ENCODE results near the gene CSK.
A peak's percentile ranks its signal among the peaks of the same experiment; 100 is the strongest.

The CSK gene

DNA sequence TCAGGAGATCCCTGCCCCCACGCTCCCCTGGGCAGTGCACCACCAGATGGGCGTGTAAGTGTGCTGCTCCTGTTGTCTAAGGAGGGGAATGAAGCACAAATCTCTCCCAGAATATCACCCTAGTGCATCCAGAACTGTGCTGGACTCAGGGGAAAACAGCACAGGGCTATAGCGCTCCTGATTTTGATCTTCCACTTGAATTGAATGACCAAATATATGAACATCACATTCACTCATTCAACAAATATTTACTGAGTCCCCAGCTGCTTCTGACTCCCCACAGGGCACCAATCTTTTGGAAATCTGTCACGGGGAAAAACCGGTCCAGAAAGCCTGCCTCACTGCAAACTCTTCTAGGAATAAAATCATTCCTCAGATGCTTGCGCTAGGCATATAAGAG, 47.0 kb downstream of the CSK start:
- no peak for DNase-seq

DNA sequence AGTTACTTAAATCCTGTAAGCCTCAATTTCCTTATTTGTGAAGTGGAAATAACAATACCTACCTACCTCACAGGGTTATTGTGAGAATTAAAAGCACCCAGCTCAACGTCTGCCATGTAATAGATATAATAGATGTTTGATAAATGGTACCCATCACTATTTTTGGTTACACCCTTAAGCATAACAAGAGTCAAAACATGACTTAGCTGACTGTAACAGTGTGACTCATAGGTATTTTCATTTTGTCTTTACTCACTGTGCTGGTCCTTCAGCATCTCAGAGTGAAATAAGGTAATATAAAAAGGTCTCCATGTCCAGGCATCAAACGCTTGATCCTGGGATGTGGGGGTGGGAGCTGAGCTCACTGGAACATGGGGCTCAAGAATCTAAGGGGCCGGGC, 47.6 kb downstream of the CSK start:
- no peak for DNase-seq

DNA sequence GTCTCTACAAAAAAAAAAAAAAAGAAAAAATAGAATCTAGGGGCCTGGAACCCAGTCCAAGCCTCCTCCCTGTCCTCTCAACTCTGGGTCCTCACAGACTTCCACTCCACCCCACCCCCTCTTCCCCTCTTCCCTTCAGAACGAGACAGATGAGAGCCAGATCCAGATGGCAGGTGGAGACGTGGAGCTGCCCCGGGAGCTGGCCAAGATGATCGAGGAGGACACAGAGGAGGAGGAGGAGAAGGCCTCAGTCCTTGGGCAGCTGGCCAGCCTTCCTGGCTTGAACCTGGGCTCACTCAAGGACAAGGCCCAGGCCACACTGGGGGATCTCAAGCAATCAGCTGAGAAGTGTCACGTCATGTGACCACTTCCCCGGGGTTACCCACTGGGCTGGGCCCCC, 48.1 kb downstream of the CSK start:
- no peak for DNase-seq

DNA sequence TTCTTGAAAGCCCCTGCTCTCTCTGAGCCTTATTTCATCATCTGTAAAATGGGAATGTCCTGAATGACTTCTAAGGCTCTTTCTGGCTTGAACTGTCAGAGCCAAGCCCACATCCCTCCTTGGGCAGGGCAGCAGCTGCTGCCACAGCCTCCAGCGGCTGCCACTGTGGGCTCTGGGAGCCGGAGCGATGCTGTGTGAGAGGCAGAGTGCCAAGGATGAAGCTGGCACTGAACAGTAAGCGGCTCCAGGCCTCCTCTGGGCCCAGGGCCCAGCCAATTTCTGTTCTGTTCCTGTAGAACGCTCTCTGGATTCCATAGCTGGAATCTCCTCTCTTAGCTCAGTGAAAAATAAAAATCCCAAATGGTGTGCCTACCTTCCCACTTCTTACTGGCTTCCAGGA, 49.0 kb downstream of the CSK start:
- DNase-seq: peak; percentile 65

DNA sequence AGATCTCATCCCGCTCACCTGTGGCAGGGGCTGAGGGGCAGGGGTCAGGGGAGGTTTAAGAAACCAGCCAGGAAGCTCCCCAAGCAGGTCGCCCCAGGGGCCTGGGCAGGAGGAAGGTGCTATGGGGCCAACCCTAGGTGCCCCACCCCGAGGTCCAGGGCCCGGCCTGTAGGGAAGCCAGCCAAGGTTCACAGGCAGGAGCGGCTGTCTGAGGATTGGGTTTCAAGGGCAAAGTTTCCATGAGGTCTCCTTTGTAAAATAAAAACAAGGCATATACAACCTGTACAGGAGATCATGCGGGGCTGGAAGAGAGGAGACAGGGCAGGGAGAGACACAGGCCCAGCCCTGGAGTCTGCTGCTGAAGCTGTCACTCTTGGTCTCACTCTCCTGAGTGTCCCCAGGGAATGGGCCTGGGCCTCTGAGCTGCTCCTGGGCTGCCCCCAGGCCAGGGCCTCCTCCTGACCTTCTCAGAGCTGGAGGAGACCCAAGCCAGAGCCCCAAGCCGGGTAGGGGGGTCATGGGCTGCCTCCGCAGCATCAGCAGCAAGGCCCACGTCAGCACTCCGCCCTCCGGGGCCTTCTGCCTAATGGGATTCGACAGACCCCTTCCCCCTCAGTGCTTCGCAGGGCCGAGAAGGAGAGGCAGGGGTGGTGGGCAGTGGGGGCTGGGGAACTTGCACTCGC, 50.1 kb downstream of the CSK start:
- no peak for DNase-seq

DNA sequence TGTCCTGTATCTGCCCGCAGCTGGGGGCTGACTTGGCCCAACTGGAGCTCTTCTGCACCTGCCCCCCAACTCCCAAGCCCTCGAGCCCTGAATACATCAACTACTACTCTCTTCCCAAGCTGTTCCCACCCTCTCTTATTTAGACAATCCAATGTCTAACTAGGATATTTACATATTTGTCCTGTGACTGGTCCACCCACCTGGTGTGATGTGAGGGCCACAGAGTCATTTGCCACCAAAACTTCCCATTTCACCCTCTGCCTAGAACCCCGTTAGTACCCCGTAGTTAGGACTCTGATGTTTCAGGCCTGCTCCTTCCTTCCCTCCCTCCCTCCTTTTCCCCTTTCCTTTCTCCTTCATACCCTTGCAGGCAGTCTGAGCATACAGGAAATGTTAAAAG, 50.9 kb downstream of the CSK start:
- DNase-seq: no peak

DNA sequence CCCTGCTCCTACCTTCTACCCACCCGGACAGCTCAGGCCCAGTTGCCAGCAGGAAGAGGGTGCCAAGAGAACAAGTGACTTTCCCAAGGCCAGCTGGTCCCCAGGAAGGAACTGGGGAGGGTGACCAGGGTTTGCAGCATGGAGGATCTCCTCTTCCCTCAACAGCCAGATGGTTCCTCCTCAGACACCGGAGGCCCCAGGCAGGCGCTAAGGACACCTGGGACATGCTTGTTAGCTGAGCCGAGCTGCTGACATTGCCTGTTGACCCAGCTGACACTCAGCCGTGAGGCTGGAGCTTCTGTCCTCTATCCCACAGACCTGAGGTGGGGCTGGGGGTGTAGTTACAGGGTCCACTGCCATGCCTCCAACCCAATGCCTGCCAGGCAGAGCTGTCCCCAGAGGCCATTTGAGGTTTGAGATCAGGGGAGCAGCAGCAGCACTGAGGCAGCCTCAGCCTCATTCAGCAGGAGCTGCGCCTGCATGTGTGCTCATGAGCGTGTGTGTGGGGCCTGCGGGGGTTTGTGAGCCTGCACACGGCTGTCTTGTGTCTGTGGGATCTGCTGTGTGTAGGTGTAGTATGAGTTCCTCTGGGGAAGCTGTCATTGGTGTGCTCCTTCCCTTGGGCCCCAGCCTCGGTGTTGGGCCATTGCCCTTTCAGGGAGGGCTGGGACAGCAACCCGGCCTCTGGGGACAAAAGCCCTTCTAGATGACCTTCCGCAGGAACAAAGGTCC, 51.7 kb downstream of the CSK start:
- DNase-seq: no peak

DNA sequence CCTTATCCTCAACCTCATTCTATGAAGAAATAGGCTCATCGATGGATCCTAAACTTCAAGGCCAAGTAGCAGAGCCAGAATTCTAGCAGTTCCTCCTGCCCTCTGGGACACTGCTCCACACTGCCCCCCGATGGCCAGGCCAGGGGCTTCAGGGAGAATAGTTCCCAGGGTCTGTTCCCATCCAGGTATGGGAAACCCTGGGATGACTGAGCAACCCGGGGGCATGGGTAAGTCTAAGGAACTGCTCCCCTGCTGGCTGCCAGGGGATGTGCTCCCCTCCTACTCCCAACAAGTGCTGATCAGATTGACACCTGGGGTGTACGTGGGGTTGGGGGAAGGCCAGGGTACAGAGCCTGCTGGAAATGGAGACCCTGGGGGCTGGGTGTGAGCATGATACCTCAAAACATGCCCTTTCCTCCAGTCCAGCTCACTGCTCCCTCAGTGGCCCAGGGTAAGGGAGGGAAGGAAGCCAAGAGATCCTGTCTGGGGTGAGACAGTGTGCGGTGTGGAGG, 53.5 kb downstream of the CSK start:
- DNase-seq: peak; percentile 41

DNA sequence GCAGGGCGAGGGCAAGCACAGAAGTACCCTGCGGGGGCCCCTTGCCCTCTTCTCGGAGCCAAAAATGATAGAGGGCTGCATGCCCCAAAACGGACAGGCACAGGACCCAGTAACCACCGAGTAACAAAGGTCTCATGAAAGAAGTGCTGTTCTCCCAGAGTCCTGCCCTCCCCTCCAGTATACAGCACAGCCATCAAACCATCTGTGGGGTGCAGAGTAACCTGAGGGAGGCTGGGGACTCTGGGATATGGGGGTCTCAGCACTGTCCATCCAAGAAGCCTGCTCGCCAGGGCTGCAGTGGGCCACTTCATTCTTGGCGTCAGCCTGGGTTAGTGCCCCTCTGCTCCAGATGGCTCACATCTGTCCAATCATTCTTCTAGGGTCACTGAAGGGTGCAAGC, 55.0 kb downstream of the CSK start:
- DNase-seq: no peak

DNA sequence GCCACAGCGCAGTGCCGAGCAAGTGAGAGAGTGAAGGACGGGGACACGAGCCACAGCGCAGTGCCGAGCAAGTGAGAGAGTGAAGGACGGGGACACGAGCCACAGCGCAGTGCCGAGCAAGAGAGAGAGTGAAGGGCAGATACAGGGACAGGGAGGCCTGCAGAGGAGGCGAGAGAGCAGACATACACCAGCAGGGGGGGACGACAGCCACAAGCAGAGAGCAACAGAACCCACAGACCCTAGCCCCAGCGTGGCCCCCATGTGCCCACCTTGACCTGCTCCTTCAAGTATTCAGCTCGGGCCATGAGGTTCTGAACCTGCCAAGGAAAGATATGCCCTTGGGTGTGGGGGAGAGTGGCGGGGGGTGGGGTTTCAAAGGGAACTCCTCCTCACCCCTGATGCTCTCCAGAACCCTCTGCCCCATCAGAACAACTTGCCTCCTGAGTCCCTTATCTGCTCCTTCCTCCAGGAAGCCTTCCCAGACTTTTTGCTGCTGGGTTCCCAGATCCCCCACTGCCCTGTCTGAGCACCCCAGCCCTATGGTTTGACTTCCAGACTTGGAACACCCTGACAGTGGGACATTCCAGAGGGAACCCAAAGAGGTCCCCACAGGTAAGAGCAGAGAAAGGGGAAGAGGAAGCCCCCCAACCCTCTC, 55.7 kb downstream of the CSK start:
- DNase-seq: no peak

DNA sequence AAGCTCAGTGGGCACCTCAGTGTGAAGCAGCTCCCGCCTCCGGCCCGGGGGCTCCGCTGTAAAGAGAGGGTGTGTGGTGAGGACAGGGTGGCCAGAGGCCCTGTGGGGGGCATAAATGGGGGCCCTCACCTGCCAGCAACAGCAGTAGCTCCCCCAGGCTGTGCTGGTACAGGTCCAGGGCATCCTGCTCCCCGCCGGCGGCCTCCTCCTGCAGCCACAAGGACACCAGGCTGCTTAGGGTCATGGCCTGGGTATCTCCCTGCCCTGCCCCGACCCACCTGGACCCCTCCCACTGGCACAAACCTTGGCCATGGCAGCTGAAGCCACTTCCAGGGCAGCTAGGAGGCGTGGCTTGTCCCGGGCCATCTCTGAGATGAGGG, 56.2 kb downstream of the CSK start:
- no peak for DNase-seq

DNA sequence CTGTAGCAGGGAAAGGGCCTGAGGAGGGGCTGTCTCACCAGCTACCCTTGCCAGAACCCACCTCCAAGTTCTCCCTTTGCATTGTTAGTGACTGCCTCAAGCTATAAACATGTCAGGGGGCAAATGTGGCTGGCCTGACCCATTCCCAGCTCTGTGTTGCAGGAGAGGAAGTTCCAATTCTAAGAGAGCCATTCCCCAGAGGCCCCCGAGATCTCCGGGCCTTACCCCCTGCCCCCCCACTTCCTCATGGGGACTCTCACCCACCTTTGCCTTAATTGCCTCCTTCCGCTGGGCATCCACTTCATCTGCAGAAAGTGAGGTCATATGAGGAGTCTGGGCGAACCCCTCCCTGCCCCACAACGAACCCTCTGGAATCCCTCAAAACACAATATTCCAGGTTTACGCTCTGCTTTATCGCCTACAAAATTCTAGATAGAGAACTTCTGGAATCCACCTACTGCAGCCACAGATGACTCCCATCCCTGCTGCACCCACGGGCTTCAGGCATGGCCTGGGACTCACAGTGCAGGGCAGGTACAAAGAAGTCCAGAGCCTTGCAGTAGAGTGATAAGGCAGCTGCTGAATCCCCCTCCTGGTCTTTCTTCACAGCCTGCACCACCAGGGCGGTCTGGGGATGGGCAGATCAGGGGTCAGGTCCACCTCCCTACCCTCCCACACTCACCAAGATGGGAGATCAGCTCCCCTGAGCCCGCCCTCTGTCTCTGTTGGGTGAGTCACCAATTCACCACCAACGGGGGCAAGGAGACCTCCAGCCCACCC, 57.1 kb downstream of the CSK start:
- DNase-seq: no peak

DNA sequence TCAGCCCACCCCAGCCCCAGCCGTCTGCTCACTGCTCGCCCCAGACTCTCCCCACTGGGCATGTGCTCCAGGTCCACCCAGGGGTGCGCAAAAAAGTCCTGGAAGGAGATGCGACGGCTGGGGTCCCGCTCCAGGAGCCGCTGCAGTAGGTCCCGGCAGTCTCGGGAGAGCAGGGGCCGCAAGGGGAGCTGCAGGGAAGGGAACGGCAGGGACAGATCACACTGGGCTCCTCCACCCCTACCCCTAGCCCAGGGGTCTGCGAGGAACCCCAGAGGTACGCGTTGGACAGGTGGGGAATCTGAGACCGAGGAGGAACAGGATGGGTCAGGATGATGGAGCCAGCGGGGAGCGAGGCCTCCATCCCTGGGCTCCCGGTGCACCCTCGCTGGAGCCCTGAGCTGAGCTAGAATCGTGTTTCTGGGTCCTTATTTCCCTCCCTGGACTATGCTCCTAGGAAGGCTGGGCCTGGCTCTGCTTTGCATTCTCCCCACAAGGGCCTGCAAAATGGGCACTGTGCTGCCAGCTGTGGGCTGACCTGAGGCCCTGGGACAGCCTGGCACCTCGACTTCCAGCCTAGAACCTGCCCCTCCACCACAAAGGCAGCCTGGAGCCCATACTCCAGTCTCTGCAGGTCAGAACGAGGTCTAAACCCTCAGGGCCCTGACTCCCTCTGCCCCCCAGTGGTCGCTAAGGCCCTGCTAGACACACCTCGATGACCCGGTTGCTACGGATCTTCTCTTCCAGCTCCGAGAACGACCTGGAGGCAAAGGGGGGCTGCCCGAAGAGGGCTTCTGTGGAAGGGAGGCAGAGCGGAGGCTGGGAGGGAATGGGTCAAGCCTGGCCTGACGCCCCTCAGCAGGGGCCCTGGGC, 57.9 kb downstream of the CSK start:
- DNase-seq: no peak

DNA sequence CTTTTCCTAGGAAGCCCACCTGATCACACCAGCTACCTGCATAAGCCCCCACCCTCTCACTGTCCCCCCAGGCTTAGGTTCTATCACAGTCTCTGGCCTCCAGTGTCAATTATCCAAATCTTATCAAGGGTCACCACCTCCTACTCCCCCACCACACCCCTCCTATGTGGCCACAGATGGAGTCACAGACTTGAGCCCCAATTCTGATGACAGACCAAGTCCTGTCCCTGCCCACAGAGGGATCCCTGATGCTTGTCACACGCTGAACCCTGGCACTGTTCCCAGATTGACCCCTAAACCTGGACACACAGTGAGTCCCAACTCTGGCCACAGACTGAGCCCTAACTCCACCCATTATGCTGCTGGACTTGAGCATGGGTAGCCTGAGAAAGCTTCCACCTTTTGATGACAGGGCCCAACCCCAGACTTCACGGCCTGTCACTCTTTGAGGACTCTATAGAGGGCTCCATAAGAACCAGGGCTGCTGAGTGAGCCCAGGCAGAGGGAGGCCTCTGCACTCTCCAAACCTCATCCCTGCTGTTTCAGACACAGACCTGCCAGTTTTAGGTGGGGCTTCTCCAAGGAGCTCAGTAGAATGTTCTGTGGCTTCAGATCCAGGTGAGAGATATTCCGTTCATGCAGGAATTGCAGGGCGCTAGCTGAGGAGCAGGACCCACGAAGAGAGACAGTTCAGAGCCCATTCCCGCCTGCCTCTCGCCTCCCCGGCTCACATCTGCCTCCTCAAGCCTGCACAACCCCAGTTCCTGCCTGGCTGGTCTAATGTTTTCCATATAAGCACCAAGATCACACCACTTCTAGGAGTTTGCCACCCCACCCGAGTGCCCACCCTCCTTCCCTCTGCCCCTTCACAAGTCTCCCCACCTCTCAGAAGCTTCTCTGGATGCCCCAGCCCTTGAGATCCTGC, 59.2 kb downstream of the CSK start:
- no peak for DNase-seq

DNA sequence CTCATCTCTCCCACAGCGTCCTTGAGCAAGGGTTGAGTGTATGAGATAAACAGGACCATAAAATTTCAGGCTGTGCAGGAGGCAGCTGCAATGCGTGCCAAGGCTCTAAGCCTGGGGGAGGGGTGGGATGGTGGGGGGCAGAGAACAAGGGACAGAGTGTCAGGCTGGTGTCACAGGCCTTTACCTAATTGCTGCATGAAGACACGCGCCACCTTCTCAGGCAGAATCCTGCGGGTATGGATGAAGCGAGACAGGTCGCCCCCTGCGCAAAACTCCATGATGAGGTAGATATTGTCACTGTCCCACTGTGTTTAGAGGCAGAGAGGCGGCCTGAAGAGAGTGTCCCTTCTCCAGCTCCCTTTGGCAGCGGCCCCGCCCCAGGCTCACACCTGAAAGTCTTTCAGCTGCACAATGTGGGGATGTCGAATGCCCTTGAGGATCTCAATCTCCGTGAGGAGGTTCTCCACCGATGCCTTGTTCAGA, 60.1 kb downstream of the CSK start:
- no peak for DNase-seq

DNA sequence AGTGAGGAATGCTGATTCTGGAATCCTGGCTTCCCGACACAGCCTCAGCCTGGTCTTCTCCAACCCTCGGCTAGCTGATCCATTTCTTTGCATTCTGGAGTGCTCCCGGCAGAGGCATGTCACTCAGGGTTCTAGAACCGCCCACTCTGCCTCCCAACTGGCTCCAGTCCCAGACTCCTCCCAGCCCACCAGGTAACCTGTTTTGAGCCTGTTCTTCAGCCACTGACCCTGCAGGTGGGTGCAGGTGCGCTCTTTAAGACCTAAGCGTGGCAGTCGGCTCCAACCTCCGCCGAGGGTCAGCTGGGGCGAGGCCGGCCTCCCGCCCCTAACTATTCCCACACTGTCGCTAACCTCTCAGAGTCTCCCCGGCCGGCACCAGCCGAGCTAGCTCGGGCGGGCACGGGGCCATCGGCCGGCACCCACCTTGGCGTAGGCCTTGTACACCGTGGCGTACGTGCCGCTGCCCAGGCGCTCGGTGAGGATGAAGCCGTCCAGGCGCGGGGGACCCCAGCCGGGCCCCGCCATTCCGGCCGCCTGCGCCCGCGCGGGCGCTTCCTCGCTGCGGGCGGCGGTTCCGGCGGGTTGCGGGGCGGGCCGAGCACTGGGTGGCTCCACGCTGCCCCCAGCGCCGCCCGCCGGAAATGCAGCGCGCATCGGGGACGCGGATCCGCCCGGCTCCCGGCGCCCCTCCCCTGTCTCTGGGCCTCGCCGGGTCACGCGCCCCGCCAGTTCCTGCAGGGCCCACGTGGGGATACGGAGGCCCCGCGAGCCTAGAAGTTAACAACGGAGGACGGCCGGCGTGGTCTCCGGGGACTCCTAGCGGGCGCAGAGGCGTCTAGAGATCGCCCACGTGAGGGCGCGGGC, 60.9 kb downstream of the CSK start, which contains the start of gene ULK3:
ULK3 (minus strand) TSS at position 576 of the 864 bp plus-strand sequence; CDS start at position 525, 51 bp downstream.
- peak; percentile 92 for DNase-seq

DNA sequence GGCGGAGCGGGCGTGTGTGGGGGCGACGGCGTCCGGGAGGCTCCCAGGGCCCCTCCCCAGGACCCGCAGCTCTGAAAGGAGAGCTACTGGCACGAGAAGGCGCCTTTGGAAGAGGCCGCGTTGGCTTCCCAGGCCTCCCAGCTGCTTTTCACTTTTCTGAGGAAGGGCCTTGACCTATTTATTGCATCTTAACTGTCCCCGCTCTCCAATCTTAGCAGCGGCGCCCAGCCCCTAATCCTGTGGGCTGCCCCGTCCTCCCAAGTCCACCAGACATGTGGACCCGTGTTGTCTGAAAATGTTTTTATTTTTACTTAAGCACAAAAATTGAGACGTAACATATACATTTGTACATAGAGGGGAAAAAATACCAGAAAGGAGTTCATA, 61.6 kb downstream of the CSK start:
- no peak for DNase-seq

DNA sequence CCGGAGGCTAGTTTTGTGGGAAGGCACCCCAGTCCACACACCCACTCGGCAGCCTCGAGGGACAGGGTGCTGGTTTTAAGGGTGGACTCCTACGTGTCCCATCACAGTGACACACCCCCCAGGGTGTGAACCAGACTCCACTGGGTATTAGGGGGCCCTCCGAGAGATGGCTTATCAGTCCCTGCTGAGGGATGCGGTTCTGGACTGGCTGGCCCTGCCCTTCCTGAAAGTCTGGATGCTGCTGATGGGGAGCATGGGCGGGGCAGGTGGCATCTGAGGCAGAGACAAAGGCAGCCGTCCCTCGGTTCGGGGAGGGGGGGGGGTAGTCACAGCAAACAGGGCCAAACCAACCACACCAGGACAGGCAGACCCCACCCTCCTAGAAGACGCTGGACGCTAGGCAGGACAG, 62.0 kb downstream of the CSK start:
- DNase-seq: no peak

DNA sequence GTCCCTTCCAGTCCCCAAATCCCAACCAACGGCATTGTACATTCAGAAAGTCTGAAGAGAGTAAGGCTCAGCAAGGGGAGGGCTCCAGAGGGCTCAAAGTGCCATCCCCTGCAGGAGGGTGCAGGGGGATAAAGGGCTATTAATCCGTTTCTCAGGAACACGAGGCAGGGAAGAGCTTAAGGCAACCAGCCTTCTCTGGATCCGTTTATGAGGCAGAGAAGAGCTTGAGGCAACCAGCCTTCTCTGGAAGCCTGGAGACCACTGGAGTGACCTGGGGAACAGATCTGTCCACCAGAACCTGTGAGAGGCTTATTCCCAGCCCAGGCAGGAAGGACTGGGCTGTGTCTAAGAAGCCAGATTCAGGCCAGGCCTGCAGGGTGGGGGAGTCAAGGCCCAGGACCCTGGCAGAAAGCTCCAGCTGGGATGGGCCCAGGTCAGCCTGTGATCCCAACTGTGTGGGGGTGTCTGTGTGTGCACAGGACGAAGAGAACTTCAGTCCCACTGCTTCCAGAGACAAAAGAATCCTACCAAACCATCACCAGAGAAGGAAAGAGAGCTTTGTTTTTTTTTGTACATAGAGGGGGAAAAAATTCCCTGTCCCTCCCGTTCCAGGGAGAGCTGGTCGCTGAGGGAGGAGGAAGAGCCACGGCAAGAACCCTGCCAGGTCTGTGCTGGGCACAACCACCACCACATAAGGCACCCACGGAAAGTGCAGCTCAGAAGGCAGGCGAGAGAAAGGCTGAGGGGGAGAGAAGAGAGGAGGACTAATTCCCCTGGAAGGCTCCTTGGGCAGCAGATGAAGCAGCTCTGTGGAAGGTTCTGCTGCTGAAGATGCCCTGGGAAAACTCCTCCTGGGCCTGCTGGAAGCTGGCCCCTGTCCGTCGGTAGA, 62.7 kb downstream of the CSK start:
- DNase-seq: no peak
